ENCODE measurements around the gene PGLYRP3.

The PGLYRP3 gene

GRCh38 chr1:153288634-153289275, 24.0 kb downstream of the PGLYRP3 start:
- peak; percentile 81 for TF ChIP-seq KLF1 (tag by site-specific recombination; IDR thresholded peaks at IDR 0.05)
- no peak for TF ChIP-seq ZNF112 (tag by site-specific recombination; IDR thresholded peaks at IDR 0.05)
- peak; percentile 90 for TF ChIP-seq ZFHX2 (tag by site-specific recombination; conservative IDR thresholded peaks at IDR 0.05)
- TF ChIP-seq ZFP37 (tag by site-specific recombination; IDR thresholded peaks at IDR 0.05), result no peak
- peak; percentile 45 for TF ChIP-seq ZNF654 (tag by site-specific recombination; IDR thresholded peaks at IDR 0.05; ENCODE audit: low read depth)
- TF ChIP-seq AEBP2 (tag by site-specific recombination; IDR thresholded peaks at IDR 0.05; ENCODE audit: borderline replicate concordance), result no peak
- TF ChIP-seq ATF2 (tag by site-specific recombination; IDR thresholded peaks at IDR 0.05; ENCODE audit: low read depth), result no peak
- no peak for TF ChIP-seq ZXDB (tag by site-specific recombination; IDR thresholded peaks at IDR 0.05)
- no peak for TF ChIP-seq ZNF645 (tag by site-specific recombination; IDR thresholded peaks at IDR 0.05)
- no peak for TF ChIP-seq ZNF302 (tag by site-specific recombination; IDR thresholded peaks at IDR 0.05; ENCODE audit: low read depth)
- TF ChIP-seq ZNF274 (IDR thresholded peaks at IDR 0.05; ENCODE audit: low read length), result no peak
- no peak for TF ChIP-seq ZNF274 (tag by site-specific recombination; IDR thresholded peaks at IDR 0.05; ENCODE audit: borderline replicate concordance)
- TF ChIP-seq EGR2 (tag by site-specific recombination; IDR thresholded peaks at IDR 0.05; ENCODE audit: low read depth), result peak; percentile 77
- TF ChIP-seq CTCF (tag by site-specific recombination; IDR thresholded peaks at IDR 0.05), result peak; percentile 46
- TF ChIP-seq ZBTB44 (tag by site-specific recombination; IDR thresholded peaks at IDR 0.05), result no peak
- TF ChIP-seq ZNF664 (tag by site-specific recombination; IDR thresholded peaks at IDR 0.05), result no peak
- no peaks in the 10 kb centered on the region for H3K4me1 ChIP-seq (ENCODE audit: control insufficient read depth, insufficient read depth, low read length)
- H3K4me3 ChIP-seq (ENCODE audit: low read depth, low read length), result no peak overlapping the region
- H3K9me3 ChIP-seq (ENCODE audit: control insufficient read depth, insufficient read depth, low read depth, low read length), result no peaks in the 10 kb centered on the region
- CTCF ChIA-PET, result interaction anchor here (0.6 to 1.5 kb wide), 13 partner anchors 8 to 481 kb away, joined by 3 to 6 read pairs (median 3); no protein-coding TSS in a partner anchor
- no peaks in the 10 kb centered on the region for H3K36me3 ChIP-seq (ENCODE audit: control insufficient read depth in 2 of 2, insufficient read depth in 1 of 2, low read length in 2 of 2)
- H3K27ac ChIP-seq (ENCODE audit: extremely low read depth, low read depth, low read length), result no peak overlapping the region
- POLR2A ChIA-PET, result no interaction called here

GRCh38 chr1:153277852-153278251, 34.9 kb downstream of the PGLYRP3 start:
- H3K4me1 ChIP-seq (ENCODE audit: control insufficient read depth, insufficient read depth, low read length), result no peaks in the 10 kb centered on the region
- ChIA-PET POLR2A (no interaction called here), CTCF (interaction anchor here (0.6 to 1.3 kb wide), 7 partner anchors 11 to 57 kb away, joined by 3 to 6 read pairs (median 4); no protein-coding TSS in a partner anchor)
- no peaks in the 10 kb centered on the region for H3K36me3 ChIP-seq (ENCODE audit: control insufficient read depth in 2 of 2, insufficient read depth in 1 of 2, low read length in 2 of 2)
- H3K4me3 ChIP-seq (ENCODE audit: low read depth, low read length), result no peak overlapping the region
- H3K27ac ChIP-seq (ENCODE audit: extremely low read depth, low read depth, low read length), result no peak overlapping the region
- H3K9me3 ChIP-seq (ENCODE audit: control insufficient read depth, insufficient read depth, low read depth, low read length), result no peaks in the 10 kb centered on the region
- TF ChIP-seq ZNF37A (tag by site-specific recombination; IDR thresholded peaks at IDR 0.05) (no peak), ZNF555 (tag by site-specific recombination; conservative IDR thresholded peaks at IDR 0.05) (0 out of 2 replicates have a peak, but pooled peaks have one; percentile 7), ZNF146 (tag by site-specific recombination; IDR thresholded peaks at IDR 0.05) (no peak), CTCF (tag by site-specific recombination; IDR thresholded peaks at IDR 0.05) (peak; percentile 40; the same call in 1 of the 2 replicates), SETDB1 (IDR thresholded peaks at IDR 0.05; ENCODE audit: insufficient read length, low read length) (no peak), ZNF335 (tag by site-specific recombination; conservative IDR thresholded peaks at IDR 0.05) (no peak), ZNF514 (tag by site-specific recombination; IDR thresholded peaks at IDR 0.05) (no peak), ZNF654 (tag by site-specific recombination; IDR thresholded peaks at IDR 0.05; ENCODE audit: low read depth) (peak; percentile 28), RBAK (tag by site-specific recombination; IDR thresholded peaks at IDR 0.05) (no peak), MYNN (tag by site-specific recombination; IDR thresholded peaks at IDR 0.05; ENCODE audit: borderline replicate concordance) (no peak), WT1 (tag by site-specific recombination; IDR thresholded peaks at IDR 0.05) (no peak)

Measured in HEK293 (cell line).